Panc1 (cell line): ENCODE measurements around the gene DENND6B. TPM values are rescaled to one million over a fixed set of nuclear protein-coding genes. Genes with fewer than 3 reads are reported as not detected.
A peak's percentile ranks its signal among the peaks of the same experiment; 100 is the strongest.

ENCODE experiments used
- ATAC-seq: fragments of 200-7000 bp; cut with Tn5 transposase; 2 replicates; pipeline ENCODE4 v1.9.1; 2020; ENCODE audit warnings: mild to moderate bottlenecking, moderate library complexity
- BruUV-seq: library from RNA; stranded (reverse); fragments of 400-500 nt; replicated peaks from 2 replicates; lab custom pipeline; 2021; lab: Mats Ljungman, UMichigan
- CTCF ChIA-PET: fragments of 300-600 bp; sonication (Branson Sonifier 250); formaldehyde crosslinking; loops from one replicate; lab custom pipeline; 2022; ENCODE audit warnings: antibody characterized with exemption; lab: Charles Lee
- POLR2A ChIA-PET: fragments of 300-600 bp; sonication (Branson Sonifier 250); formaldehyde crosslinking; loops from one replicate; lab custom pipeline; 2022; ENCODE audit warnings: antibody characterized with exemption; lab: Charles Lee
- DNase-seq: peaks from one replicate; pipeline ENCODE4 v3.0.0-alpha.2; 2010; ENCODE audit warnings: low read depth, low spot score
- H3K27ac ChIP-seq: 2 replicates; pipeline ENCODE4 v1.5.1; 2011; ENCODE audit warnings: mild to moderate bottlenecking, low read length, inconsistent platforms
- H3K27me3 ChIP-seq: fragments of 200-500 bp; sonication (Bioruptor generic); 2 replicates; pipeline ENCODE4 v1.6.0; 2014; ENCODE audit warnings: low read length, inconsistent platforms; ENCODE audit not compliant: control insufficient read depth, insufficient read depth
- H3K36me3 ChIP-seq: fragments of 200-500 bp; sonication (Bioruptor generic); 2 replicates; pipeline ENCODE4 v1.5.1; 2014; ENCODE audit warnings: inconsistent platforms, mild to moderate bottlenecking, low read length, moderate library complexity; ENCODE audit not compliant: control insufficient read depth, insufficient read depth
- H3K4me1 ChIP-seq: 2 replicates; pipeline ENCODE4 v1.5.1; 2011; ENCODE audit warnings: inconsistent platforms, mild to moderate bottlenecking, low read length, moderate library complexity; ENCODE audit not compliant: control insufficient read depth, insufficient read depth
- H3K4me3 ChIP-seq, 2 experiments: 2 replicates each; pipeline ENCODE4 v1.5.1; 2011 to 2012; ENCODE audit warnings: low read depth in 2 of 2, low read length in 2 of 2, mild to moderate bottlenecking in 2 of 2, inconsistent platforms in 1 of 2, moderate library complexity in 1 of 2
- H3K9me3 ChIP-seq: fragments of 200-500 bp; sonication (Bioruptor generic); 2 replicates; pipeline ENCODE4 v1.5.1; 2014; ENCODE audit warnings: low read depth, mild to moderate bottlenecking, inconsistent platforms, low read length, moderate library complexity; ENCODE audit not compliant: control insufficient read depth, insufficient read depth
- POLR2AphosphoS5 ChIP-seq: IDR thresholded peaks from 2 replicates; pipeline ENCODE4 v1.6.1; 2012; ENCODE audit warnings: mild to moderate bottlenecking, low read depth, low read length, moderate library complexity
- SIN3A ChIP-seq: IDR thresholded peaks from 2 replicates; pipeline ENCODE4 v1.6.1; 2012; ENCODE audit warnings: low read depth, mild to moderate bottlenecking, low read length, moderate library complexity, borderline replicate concordance; ENCODE audit not compliant: insufficient read depth
- TCF7L2 ChIP-seq: IDR thresholded peaks from 2 replicates; pipeline ENCODE4 v1.6.1; 2011; ENCODE audit warnings: mild to moderate bottlenecking, low read depth, low read length, inconsistent platforms
- in situ Hi-C: cut with HindIII; loops from 2 replicates; pipeline ENCODE4 v1.10.0; 2016; ENCODE audit warnings: low sequenced_read_pairs, low pct_unique_long_range_greater_than_20kb
- intact Hi-C: fragments of 100-400 bp; cut with micrococcal nuclease; formaldehyde crosslinking; loops from one replicate; pipeline ENCODE4 v1.10.0; 2022; ENCODE audit not compliant: unreplicated experiment
- total RNA-seq: library from RNA; stranded (reverse); gene quantifications from one replicate; pipeline ENCODE4 v1.2.1, GENCODE V29; 2021; ENCODE audit not compliant: unreplicated experiment
- TF ChIP-seq, protein P1 (sequence below): fragments of 450-650 bp; IDR thresholded peaks from 2 replicates; pipeline ENCODE4 v1.5.1; 2017; ENCODE audit warnings: mild to moderate bottlenecking
- TF ChIP-seq, protein P2 (sequence below), 2 experiments: IDR thresholded peaks; 2 replicates each; pipeline ENCODE4 v1.6.1; 2011 to 2012; ENCODE audit warnings: low read depth in 2 of 2, control low read depth in 1 of 2, low read length in 1 of 2, mild to moderate bottlenecking in 1 of 2, moderate library complexity in 1 of 2; ENCODE audit not compliant: insufficient read depth in 1 of 2

DENND6B gene
- total RNA-seq, 1 experiment from 2014 or later, result 5.8 TPM

DNA sequence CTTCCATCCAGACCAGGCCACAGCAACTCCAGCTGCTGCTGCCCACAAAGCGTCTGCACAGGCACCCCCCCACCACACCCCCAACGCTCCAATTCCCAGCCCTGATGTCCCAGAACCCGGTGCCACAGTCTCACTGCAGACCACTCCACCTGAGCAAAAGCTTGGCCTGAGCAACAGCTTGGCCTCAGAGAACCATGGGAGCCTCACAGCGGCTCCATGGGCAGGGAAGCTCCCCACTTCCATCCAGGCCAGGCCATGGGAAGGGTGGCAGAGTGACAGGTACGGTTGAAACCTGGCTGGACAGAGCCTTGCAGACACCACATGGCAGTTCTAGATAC, 32.5 kb downstream of the DENND6B start:
- CTCF ChIA-PET, result interaction anchor here (0.8 kb wide), 1 partner anchor 18 kb away, joined by 4 read pairs; no protein-coding TSS in a partner anchor
- TF ChIP-seq POLR2AphosphoS5 (no peak), SIN3A (no peak), TCF7L2 (no peak)
- TF ChIP-seq, protein P1, sequence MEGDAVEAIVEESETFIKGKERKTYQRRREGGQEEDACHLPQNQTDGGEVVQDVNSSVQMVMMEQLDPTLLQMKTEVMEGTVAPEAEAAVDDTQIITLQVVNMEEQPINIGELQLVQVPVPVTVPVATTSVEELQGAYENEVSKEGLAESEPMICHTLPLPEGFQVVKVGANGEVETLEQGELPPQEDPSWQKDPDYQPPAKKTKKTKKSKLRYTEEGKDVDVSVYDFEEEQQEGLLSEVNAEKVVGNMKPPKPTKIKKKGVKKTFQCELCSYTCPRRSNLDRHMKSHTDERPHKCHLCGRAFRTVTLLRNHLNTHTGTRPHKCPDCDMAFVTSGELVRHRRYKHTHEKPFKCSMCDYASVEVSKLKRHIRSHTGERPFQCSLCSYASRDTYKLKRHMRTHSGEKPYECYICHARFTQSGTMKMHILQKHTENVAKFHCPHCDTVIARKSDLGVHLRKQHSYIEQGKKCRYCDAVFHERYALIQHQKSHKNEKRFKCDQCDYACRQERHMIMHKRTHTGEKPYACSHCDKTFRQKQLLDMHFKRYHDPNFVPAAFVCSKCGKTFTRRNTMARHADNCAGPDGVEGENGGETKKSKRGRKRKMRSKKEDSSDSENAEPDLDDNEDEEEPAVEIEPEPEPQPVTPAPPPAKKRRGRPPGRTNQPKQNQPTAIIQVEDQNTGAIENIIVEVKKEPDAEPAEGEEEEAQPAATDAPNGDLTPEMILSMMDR, result no peak
- TF ChIP-seq, protein P2, sequence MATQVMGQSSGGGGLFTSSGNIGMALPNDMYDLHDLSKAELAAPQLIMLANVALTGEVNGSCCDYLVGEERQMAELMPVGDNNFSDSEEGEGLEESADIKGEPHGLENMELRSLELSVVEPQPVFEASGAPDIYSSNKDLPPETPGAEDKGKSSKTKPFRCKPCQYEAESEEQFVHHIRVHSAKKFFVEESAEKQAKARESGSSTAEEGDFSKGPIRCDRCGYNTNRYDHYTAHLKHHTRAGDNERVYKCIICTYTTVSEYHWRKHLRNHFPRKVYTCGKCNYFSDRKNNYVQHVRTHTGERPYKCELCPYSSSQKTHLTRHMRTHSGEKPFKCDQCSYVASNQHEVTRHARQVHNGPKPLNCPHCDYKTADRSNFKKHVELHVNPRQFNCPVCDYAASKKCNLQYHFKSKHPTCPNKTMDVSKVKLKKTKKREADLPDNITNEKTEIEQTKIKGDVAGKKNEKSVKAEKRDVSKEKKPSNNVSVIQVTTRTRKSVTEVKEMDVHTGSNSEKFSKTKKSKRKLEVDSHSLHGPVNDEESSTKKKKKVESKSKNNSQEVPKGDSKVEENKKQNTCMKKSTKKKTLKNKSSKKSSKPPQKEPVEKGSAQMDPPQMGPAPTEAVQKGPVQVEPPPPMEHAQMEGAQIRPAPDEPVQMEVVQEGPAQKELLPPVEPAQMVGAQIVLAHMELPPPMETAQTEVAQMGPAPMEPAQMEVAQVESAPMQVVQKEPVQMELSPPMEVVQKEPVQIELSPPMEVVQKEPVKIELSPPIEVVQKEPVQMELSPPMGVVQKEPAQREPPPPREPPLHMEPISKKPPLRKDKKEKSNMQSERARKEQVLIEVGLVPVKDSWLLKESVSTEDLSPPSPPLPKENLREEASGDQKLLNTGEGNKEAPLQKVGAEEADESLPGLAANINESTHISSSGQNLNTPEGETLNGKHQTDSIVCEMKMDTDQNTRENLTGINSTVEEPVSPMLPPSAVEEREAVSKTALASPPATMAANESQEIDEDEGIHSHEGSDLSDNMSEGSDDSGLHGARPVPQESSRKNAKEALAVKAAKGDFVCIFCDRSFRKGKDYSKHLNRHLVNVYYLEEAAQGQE (IDR thresholded peaks at IDR 0.05; ENCODE audit: insufficient read depth in 1 of 2, low read depth in 2 of 2, low read length in 1 of 2), result no peak
- ATAC-seq (no peak; the same call in 1 of the 2 replicates), DNase-seq (no peak)
- in situ Hi-C loops, result no loop called here
- intact Hi-C loops, result no loop called here
- H3K36me3 ChIP-seq, result no peaks in the 10 kb centered on the region
- H3K27me3 ChIP-seq, result no peaks in the 10 kb centered on the region
- no peak overlapping the region for H3K4me3 ChIP-seq
- H3K9me3 ChIP-seq, result no peaks in the 10 kb centered on the region
- POLR2A ChIA-PET, result interaction anchor here (0.6 to 1.1 kb wide), 2 partner anchors 11 to 34 kb away, joined by 3 to 7 read pairs; no protein-coding TSS in a partner anchor
- no TSS peak for BruUV-seq
- peaks cover 54% of the 10 kb centered on the region for H3K4me1 ChIP-seq
- peak overlapping the region; percentile 87 for H3K27ac ChIP-seq

DNA sequence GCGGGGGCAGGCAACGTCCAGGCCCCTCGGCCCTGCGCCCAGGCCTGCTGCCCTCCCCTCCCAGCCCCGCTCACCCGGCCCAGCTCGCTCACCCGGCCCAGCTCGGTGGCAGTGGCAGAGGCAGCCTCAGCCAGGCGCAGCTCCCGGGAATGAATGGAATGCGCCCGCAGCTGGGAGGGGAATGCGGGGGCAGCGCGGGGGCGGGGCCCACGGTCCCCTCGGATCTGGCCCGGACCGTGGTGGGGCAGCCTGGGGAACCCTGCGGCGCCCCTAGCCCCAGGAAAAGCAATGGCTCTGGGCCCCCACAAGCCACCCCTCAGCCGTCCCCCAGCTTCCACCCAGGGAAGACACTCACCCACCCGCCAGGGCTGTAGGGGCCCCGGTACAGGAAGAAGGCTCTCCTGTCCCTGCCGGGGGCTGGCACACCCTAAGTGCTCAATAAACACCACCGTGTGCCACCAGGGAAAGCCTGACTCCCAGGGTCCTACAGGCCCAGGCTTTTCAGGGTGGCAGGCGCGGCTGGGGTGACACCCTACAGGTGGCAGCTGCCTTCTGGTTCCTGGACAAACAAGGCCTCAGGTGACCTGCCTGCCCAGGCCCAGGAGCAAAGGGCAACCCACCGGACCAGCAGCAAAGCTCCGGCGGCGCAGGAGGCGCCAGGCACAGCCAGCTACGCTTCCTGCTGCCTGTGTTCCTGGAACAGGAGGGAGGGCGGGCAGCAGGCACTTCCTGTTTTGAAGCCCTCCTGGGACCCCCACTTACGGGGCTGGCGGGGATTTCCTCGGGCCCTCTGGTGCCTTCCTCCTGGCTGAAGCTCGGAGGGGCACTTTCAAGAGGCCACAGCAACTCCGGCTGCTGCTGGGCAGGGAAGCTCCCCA, 33.1 kb downstream of the DENND6B start:
- no peak for DNase-seq
- in situ Hi-C loops, result no loop called here

More for the DNA sequence above, 33.1 kb downstream of the DENND6B start:
- intact Hi-C loops, result no loop called here
- Histone ChIP-seq H3K4me1 (peaks cover 51% of the 10 kb centered on the region), H3K36me3 (no peaks in the 10 kb centered on the region; the same call in 1 of the 2 replicates), H3K9me3 (no peaks in the 10 kb centered on the region), H3K4me3 (peak overlapping the region; percentile 16; a peak in 3 of 4 replicates), H3K27me3 (no peaks in the 10 kb centered on the region), H3K27ac (peak overlapping the region; percentile 87)
- BruUV-seq, result no TSS peak
- peak; percentile 68 for ATAC-seq
- CTCF ChIA-PET, result interaction anchor here (0.6 to 0.8 kb wide), 2 partner anchors 18 to 73 kb away, joined by 4 to 5 read pairs; no protein-coding TSS in a partner anchor
- TF ChIP-seq SIN3A (0 out of 2 replicates have a peak, but pooled peaks have one; percentile 49), POLR2AphosphoS5 (no peak)
- POLR2A ChIA-PET, result interaction anchor here (0.6 to 1.1 kb wide), 3 partner anchors 11 to 35 kb away, joined by 3 to 7 read pairs (median 5); no protein-coding TSS in a partner anchor
